HL-60 (cell line): ENCODE results near the gene FRMPD2.

Experiments
- POLR2AphosphoS5 ChIP-seq: IDR thresholded peaks from 2 replicates; pipeline ENCODE4 v1.6.1; 2012; ENCODE audit warnings: low read depth
- TF ChIP-seq, protein P1 (sequence below): IDR thresholded peaks from one replicate; pipeline ENCODE4 v1.5.1; 2011; ENCODE audit warnings: low read length, control low read depth, inconsistent platforms; ENCODE audit not compliant: insufficient read depth
- TF ChIP-seq, protein P2 (sequence below): IDR thresholded peaks from 2 replicates; pipeline ENCODE4 v1.6.1; 2012; ENCODE audit warnings: low read depth; ENCODE audit not compliant: insufficient replicate concordance

DNA sequence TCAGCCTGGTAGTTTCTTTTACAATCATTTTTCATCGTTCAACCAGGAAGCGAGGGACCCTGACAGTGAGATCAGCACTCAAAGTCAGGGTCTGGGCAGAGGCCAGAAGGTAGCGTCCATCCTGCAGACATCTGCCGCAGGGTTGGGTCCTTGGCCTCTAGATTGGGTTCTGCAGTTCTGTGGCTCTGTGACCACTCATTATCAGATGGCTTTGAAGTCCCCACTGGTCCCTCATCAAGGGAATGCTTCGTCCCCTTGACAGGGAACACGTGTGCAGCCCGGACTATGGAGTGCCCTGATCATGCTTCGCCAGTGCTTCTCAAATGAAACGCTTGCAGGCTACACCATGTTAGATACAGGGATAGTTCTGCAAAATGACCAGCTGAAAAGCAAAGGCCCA is 64.1 kb downstream of the FRMPD2 start:
- TF ChIP-seq, protein P1, sequence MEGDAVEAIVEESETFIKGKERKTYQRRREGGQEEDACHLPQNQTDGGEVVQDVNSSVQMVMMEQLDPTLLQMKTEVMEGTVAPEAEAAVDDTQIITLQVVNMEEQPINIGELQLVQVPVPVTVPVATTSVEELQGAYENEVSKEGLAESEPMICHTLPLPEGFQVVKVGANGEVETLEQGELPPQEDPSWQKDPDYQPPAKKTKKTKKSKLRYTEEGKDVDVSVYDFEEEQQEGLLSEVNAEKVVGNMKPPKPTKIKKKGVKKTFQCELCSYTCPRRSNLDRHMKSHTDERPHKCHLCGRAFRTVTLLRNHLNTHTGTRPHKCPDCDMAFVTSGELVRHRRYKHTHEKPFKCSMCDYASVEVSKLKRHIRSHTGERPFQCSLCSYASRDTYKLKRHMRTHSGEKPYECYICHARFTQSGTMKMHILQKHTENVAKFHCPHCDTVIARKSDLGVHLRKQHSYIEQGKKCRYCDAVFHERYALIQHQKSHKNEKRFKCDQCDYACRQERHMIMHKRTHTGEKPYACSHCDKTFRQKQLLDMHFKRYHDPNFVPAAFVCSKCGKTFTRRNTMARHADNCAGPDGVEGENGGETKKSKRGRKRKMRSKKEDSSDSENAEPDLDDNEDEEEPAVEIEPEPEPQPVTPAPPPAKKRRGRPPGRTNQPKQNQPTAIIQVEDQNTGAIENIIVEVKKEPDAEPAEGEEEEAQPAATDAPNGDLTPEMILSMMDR, result no peak
- TF ChIP-seq POLR2AphosphoS5, result no peak
- TF ChIP-seq, protein P2, sequence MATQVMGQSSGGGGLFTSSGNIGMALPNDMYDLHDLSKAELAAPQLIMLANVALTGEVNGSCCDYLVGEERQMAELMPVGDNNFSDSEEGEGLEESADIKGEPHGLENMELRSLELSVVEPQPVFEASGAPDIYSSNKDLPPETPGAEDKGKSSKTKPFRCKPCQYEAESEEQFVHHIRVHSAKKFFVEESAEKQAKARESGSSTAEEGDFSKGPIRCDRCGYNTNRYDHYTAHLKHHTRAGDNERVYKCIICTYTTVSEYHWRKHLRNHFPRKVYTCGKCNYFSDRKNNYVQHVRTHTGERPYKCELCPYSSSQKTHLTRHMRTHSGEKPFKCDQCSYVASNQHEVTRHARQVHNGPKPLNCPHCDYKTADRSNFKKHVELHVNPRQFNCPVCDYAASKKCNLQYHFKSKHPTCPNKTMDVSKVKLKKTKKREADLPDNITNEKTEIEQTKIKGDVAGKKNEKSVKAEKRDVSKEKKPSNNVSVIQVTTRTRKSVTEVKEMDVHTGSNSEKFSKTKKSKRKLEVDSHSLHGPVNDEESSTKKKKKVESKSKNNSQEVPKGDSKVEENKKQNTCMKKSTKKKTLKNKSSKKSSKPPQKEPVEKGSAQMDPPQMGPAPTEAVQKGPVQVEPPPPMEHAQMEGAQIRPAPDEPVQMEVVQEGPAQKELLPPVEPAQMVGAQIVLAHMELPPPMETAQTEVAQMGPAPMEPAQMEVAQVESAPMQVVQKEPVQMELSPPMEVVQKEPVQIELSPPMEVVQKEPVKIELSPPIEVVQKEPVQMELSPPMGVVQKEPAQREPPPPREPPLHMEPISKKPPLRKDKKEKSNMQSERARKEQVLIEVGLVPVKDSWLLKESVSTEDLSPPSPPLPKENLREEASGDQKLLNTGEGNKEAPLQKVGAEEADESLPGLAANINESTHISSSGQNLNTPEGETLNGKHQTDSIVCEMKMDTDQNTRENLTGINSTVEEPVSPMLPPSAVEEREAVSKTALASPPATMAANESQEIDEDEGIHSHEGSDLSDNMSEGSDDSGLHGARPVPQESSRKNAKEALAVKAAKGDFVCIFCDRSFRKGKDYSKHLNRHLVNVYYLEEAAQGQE, result no peak
